Amniotic epithelial cell (primary cell): ENCODE data around the gene FAM120AOS.
"Not testable (repeated sequence)": the region's sequence is repeated elsewhere in the genome, so short reads cannot be mapped to it uniquely, and the experiment has no call there.

Experiments
- DNase-seq: peaks from one replicate; pipeline ENCODE4 v3.0.0-alpha.2; 2010; ENCODE audit warnings: low read depth

The FAM120AOS gene

DNA sequence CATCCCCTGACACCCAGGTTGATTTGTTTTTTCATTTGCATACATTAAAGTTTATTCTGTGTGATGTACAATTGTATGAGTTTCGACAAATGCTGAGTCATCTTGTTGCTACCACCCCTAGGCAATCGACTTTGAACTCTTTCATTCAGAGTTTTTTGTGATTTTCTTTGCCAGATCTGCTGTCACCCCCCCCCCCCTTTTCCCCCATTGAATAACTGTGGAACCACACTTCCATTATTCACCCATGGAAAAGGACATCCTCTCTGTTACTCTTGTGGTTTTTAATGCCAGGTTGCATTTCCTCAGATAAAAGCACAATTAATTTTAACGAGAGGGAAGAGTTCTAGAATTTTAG, 13.7 kb upstream of the FAM120AOS start:
- no peak for DNase-seq

DNA sequence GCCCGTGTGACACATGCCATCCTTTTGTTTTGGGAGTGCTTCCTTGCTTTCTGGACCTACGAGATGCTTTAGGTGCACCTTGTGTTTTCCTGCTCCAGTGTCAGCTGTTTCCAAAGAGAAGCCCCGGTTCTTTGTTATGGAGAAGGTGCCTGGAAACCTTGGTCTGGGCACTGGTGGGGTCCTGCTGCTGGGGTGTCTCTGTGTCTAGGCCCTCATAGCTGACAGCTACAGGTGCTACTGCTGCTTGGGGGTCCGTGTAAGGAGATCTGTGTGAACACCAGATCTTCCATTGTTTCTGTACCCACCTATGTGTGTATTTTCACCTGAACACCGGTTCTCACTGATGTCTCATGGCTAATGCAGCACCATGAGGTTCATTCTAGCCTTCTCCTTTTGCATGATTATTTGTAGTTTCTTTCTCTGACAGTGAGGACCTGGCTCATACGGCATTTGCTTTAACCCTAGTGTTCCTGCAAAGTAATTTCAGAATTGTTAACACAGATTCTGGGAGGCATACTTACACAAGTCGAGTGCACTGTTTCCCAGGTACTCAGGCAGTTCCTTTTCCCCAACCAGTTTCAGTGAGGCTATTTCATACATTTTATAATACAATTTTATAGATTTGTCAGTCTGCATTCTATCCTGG, 13.2 kb upstream of the FAM120AOS start:
- DNase-seq: no peak

DNA sequence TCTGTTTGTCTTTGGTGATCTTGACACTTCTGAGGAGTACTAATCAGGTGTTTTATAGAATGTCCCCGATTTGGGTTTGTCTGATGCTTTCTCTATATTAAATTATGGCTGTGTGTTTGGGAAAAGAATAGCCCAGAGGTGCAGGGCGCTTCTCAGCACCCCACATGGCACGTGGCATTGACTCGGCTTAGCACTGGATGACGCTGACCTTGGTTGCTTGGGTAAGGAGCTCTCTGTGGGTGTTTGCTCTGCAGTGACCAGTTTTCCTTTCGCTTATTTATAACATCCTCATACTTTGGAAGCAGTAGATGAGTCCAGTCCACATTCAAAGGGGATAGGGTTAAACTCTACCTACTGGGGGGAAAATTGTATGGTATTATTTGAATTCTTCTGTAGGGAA, 12.5 kb upstream of the FAM120AOS start:
- DNase-seq: no peak

DNA sequence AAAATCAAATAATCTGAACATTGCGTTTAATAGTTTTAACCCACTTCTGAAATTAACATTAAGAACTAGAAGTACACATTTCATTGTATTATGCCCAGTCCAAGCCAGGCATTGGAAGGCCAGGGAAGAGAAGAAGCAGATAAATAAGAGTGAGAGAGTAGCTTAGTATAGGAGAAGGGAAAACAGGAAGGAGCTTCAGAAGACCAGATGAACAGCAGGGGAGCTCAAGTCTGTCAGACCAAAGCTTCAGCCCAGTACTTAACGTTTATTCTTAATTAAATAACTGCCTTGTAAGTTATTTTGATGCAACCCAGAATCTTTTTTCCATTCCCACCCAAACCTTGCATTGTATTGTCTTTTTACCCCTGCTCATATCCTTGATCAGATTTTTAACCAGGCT, 11.5 kb upstream of the FAM120AOS start:
- no peak for DNase-seq

DNA sequence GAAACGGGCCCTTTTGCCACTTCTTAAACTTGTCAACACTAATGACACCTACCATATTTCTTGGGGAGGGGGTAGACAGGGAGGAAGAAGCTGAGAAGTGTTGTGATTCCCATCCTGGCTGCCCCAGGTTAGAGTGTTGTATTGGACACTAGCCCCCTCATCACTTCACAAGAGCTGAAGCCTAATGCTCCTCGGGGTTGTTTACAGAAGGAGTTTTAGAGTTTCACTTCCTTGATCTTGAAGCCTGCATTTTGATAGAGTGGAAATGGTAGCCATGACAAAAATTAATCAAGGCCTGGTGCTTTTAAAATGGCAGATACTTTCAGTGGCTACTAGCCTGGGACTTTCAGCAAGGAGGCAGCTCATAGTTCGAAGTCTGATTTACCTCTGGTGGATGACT, 11.0 kb upstream of the FAM120AOS start:
- DNase-seq: no peak

DNA sequence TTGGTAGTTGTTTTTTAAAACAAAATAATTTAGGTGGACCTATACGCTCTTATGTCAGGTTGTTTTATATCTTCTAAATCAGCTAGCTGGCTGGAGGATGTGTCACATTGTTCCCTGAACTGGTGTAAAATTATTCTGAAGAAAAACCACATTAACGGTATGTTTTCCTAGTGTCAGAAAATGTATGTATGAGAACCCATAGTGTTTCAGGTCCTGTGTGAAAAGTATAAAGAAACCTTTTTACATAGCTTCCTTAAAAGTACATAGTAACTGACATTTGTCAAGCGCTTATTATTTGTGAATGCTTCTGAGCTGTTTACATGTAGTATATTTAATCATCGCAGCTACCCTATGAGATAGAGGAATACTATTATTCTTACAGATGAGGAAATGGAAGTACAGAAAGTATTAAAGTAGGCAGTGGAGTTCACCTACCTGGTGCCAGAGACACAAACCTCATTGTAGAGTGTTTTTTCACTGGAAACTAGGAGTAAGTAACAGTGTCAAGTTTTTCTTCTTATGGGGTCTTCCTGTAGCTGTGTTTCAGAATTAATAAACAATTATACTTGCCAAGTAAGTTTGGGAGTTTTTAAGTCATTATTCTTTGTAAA, 10.4 kb upstream of the FAM120AOS start:
- DNase-seq: no peak

DNA sequence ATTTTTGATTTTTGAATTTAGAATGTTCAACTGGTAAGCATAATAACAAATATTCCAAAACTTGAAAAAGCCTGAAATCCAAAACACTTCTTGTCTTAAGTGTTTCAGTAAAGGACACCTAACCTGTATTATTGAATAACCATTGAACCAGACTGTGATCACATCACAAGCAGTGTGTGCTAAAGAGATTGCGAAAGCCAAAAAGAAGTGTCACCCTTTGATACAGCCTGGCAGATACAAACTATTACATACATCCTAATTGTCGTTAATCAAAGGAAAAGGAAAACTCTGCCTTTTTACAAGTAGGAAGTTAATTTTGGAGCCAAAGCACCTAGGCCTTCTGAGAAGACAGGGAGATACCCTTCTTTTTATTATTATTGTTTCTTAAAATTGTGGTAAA, 8.4 kb upstream of the FAM120AOS start:
- no peak for DNase-seq

DNA sequence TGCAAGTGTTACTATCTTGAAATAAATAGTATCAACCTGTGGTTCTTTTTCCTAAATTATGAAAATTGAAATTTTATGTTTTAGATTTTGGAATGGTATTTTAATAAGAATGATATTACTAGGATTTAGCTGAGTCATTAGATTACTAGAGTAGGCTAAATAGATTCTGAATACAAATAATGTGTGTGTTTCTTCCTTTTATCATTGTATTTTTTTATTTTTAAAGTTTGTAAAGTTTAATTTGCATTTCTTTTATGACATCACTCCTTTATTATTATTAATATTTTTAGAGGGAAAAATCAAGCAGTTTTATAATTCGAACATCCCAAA, 8.0 kb upstream of the FAM120AOS start:
- DNase-seq: no peak

DNA sequence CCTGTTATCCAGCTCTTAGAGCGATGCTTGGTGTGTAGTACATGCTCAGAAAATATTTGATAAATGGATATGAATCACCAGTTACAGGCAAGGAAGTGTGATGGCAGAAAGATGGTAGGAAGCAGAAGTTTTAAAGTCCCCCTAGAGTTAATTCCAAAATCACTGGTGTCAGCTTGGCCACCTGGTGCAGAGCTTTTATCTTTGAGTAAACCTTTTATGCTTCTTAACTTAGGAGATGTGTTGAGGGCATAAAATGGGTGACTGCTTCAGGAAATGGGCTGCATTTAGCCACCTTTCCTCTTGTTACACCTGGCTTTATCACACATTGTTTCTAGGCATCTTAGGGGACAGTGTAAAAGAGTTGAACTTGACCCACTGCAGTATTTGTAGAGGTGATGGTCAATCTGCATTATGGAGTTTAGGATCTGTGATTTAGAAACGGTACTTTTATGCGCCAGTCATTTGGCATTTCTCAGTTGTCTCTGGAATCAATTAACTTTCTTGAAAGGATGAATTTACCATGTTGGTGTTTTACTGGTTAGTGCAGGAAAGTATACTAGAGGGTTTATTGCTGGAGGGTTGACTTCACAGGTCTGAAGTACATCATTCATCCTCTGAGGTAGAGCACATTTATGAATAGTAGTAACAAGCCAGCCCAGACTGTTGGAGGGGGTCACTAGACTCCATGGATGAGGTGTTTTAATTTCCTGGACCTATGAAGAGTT, 7.5 kb upstream of the FAM120AOS start:
- no peak for DNase-seq

DNA sequence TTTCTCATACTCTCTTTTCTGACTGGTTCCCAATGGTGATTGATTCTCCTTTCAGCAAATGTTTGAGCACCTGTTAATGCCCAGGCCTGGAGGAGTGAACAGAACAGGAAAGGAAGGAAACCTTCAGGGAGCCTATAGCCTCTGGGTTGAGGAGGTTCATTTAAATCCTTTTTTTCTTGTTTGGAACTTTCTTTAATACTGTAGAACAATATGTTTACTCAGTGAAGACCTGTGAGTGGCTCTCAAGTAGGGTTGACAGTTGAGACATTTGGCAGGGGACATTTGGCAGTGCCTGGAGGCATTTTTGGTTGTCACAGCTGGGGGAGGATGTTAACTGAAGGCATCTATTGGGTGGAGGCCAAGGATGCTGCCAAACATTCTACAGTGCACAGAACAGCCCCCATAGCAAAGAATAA, 6.1 kb upstream of the FAM120AOS start:
- DNase-seq: no peak

DNA sequence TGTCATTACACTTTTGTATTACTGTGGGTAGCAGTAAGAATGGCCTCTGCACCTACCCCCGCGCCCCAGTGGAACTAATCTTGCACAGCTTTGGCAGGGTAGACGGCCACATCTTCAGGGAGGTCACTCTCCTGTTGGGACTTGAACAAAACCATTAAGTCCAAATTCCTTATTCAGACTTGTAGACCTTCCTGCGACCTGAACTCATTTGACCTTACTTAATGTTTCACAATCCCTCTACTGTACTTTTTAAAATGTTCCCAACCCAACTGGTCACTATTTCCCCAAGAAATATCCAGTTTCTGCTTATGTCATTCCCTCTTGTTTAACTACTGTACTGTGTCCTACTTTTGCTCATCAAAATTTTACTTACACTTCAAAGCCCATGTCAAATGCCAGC, 5.3 kb upstream of the FAM120AOS start:
- DNase-seq: no peak

DNA sequence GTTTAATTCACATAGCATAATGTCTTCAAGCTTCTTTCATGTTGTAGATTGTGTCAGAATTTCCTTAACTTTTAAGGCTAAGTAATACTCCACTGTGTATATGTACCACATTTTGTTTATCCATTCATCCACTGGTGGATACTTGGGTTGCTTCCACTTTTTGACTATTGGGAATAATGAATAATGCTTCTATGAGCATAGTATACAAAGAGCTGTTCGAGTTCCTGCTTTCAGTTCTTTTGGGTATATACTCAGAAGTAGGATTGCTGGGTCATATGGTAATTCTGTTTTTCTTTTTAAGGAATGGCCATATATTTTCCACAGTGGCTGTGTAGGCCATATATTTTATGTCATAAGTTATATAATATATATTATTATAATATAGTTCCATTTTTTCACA, 3.6 kb upstream of the FAM120AOS start:
- no peak for DNase-seq

DNA sequence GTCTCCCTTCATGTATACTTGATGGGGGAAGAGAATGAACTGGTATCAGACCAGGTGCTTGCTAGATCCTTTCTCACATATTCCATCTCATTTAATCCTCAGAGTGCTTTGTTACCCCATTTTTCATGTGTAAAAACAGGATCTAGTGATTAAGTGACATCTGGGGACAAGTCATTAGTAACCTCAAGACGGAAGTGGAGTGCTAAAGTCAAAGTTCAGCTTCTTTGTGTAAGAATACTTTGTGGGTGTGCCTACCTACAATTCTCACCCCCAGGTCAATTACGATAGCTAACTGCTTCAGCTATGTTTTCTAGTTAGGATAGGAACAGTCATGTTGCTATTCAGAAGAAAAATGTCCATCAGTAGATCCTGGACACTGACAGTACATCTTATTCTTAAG, 3.1 kb upstream of the FAM120AOS start:
- DNase-seq: no peak

DNA sequence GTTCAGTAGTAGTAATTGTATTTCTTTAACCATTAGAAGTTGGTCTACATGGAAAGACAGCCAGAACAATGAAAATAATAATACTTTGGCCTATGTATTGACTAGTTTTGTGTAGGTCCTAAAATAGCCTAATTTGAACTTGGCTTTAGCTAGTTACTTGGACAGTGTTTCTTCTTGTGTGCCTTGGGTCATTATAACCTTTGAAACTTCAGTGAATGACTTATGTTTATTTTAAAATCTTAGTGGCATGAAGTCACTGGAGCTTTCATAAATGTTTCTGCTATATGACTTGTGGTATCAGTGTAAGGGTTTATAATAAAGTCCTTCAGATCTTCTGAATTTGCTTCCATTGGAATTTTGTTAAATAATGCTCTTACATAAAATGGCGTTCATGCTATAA, 2.6 kb upstream of the FAM120AOS start:
- no peak for DNase-seq

DNA sequence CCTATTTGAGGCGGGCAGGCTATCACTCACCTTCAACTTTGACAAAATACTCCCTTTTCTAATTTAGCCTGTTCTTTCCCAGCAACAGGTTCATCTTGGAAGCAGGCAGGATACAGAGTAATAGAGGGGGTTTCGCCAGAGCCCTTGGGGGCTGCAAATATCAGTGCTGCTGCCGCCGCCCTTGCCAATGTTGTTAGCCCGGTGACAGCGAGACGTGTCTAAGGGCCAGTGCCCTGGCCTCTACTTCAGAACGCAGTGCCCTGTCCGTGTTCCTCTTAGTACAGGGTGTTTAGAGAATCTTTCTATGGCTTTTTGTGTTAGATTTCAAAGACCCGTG, 703 bp downstream of the FAM120AOS start:
- no peak for DNase-seq

DNA sequence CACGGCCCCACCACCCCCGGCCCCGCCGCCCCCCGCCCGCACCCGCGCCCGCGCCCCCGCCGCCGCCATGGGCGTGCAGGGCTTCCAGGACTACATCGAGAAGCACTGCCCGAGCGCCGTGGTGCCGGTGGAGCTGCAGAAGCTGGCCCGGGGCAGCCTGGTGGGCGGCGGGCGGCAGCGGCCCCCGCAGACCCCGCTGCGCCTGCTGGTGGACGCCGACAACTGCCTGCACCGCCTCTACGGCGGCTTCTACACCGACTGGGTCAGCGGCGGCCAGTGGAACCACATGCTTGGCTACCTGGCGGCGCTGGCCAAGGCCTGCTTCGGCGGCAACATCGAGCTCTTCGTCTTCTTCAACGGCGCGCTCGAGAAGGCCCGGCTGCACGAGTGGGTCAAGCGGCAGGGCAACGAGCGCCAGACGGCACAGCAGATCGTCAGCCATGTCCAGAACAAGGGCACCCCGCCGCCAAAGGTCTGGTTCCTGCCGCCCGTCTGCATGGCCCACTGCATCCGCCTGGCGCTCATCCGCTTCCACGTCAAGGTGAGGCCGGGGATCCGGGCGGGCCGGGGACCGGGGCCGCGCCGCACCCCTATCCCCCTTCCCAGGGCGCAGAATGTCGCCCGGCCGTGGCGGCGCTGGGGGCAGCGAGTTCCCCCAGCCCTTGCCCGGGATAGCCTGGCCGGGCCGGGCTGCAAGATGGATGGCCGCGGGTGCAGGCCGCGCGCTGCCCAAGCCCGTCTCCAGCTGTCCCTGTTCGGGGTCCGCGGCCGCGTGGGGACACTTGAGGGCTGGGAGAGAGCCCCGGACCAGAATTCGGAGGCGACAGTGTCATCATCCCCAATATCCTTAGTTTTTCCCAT, 1.3 kb downstream of the FAM120AOS start:
- peak; percentile 24 for DNase-seq

DNA sequence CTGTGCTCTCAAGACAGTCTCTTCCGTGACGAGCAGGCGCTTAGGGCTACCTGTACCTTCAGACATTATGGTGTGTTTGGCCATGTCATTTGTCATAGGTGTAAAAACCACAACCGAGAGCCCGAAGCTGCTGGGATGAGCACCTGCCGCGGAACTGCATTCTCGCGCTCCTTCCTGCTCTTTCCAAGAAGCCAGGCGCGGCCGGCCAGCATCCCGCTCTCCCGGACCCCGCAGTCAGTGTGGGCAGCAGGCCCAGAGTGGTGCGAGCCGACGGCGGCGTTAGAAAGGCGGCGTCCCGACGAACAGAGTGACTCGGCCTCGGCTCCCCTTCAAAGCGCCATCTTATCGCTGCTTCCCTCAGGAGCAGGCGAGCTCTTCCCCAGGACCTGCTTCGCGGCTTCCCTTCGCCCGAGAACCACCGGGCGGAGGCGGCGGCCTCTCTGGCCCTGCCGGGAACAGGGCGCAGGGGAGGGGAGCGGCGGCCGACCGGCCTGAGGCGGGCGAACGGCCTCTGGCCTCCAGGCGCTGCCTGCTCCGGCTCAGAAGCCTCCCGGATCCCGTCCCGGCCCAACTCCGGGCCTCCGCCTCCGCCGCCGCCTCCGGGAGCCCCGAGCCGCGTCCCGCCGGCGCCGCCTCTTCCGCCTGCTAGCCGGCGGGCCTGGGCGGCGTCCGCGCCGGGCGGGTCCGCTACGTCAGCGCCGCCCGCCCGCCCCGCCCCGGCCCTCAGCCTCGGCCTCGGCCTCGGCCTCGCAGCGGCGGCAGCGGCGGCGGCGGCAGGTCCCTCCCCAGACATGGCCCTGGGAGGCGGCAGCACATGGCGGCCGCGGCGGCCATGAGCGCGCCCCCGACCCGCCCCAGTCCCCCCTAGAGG, 2.2 kb downstream of the FAM120AOS start, which contains the start of gene FAM120A:
Gene FAM120A (plus strand): TSS at position 741 of the 871 bp plus-strand sequence. CDS start 231 bp downstream, outside the sequence.
- peak; percentile 61 for DNase-seq

DNA sequence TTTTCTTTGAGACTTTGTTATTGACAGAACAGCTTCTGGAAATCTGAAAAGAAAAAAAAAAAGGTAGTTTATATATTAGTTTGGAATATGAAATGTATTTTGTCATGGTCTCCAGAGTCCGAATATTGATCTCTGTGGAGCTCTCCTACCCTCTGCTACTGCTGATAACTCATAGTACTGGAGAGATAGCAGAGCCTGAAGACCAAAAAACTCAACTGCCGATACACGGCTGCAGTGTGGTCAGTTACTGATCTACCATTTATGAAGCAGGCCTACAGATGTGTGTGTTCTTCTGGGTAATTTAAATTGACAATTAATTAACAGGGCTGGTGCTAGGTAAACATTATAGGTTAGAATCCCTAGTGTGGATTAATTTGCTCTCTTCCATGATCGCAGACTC, 5.7 kb downstream of the FAM120AOS start:
- no peak for DNase-seq

DNA sequence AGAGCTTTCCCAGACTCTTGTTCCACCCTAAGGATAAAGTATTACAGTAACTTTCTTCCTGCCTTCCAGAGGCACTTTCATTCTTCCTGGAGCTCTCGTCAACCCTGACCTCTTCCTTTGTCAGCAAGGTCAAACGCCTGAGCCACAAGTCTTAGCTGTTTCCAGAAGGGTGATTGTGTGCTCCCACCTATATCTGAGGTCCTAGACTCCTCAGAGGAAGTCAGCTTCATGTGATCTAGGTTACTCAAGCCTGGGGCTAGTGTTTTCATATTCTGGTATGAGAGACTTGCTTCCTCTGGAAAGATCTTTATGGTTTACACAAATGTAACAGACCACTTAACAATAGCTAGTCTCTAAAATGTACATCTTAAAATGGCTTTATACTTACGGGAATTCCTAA, 7.3 kb downstream of the FAM120AOS start:
- no peak for DNase-seq

DNA sequence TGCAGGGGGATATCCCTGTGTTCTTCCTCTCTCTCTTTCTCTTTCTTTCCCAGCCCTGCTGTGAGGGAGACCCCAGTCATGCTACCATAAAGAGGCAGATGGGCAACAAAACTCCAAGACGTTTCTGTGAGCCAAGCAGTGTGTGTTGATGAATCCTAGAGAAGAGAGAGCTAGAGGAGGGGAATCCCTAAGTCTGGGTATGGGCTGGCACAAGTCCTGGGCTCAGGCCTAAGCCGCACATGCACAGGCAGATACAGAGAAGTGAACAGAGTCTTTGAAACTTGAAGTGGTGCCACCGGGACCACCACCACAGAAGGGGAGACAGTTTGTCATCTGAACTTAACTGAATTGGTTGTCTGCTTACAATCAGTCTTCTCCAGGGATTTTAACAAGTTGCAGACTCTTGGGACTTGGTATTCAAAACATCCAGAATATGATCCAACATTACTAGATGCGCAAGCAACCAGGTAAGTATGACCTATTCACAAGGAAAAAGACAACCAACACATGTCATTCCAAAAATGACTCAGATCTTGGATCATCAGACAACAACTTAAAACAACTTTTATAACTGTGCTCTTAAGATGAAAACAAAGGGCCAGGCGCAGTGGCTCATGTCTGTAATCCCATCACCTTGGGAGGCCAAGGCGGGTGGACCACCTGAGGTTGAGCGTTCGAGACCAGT, 12.3 kb downstream of the FAM120AOS start:
- DNase-seq: no peak

DNA sequence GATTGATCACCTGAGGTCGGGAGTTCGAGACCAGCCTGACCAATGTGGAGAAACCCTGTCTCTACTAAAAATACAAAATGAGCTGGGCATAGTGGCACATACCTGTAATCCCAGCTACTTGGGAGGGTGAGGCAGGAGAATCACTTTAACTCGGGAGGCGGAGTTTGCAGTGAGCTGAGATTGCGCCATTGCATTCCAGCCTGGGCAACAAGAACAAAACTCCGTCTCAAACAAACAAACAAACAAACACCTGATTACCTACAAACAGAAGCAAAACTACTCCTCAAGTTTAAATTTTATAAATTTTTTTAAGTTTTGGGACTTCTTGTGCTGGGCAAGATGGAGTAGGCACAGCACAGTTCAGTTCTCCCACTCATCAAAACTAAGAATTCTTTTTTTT, 14.1 kb downstream of the FAM120AOS start:
- DNase-seq: not testable (repeated sequence)
